H1 (cell line): ENCODE results near the gene ANKRD11. TPM values are rescaled to one million over a fixed set of nuclear protein-coding genes. Genes with fewer than 3 reads are reported as not detected.

ENCODE experiments used
- CBX8 ChIP-seq: fragments of 300-800, 300-1000 bp; sonication (generic); IDR thresholded peaks from 2 replicates; pipeline ENCODE4 v1.7.1; 2016; ENCODE audit warnings: low read depth, low read length, borderline replicate concordance
- KDM1A ChIP-seq: fragments of 200-600, 300-600 bp; sonication (generic); IDR thresholded peaks from 2 replicates; pipeline ENCODE4 v1.7.1; 2016; ENCODE audit warnings: mild to moderate bottlenecking, low read length, borderline replicate concordance
- RFX5 ChIP-seq: IDR thresholded peaks from 2 replicates; pipeline ENCODE4 v1.6.1; 2011; ENCODE audit warnings: low read depth, low read length, improper control_type of control experiment, borderline replicate concordance
- SIN3A ChIP-seq, 2 experiments: IDR thresholded peaks in 1 of 2; conservative IDR thresholded peaks in 1 of 2; 2 replicates each; pipeline ENCODE4 v1.6.1; 2011 to 2012; ENCODE audit warnings: low read length in 2 of 2, improper control_type of control experiment in 1 of 2, low read depth in 1 of 2, mild to moderate bottlenecking in 1 of 2
- SP4 ChIP-seq: IDR thresholded peaks from 2 replicates; pipeline ENCODE4 v1.6.1; 2012; ENCODE audit warnings: low read length, inconsistent platforms
- TEAD4 ChIP-seq: IDR thresholded peaks from 2 replicates; pipeline ENCODE4 v1.6.1; 2012; ENCODE audit warnings: low read depth, low read length, inconsistent platforms, mixed read lengths
- YY1 ChIP-seq: IDR thresholded peaks from 2 replicates; pipeline ENCODE4 v1.6.1; 2011; ENCODE audit warnings: low read depth, mild to moderate bottlenecking, low read length
- polyA plus RNA-seq, 7 experiments: library from polyadenylated mRNA; depleted of rRNA in 3 of 7; stranded (reverse) in 5 of 7; unstranded in 2 of 7; fragments of >200 nt in 5 of 7; fragments of 200-250 nt in 2 of 7; gene quantifications; 1 replicate in 5 of 7; 2 replicates in 1 of 7; 4 replicates in 1 of 7; pipeline versions ENCODE4 v1.2.1 to v1.2.3, GENCODE V29; 2011 to 2013; ENCODE audit warnings: missing spikeins in 2 of 7, mixed read lengths in 2 of 7
- total RNA-seq: library from RNA; stranded (reverse); fragmentation: NEBNext Ultra II Directional; extraction: Animal tissue kit (Norgen Biotek cat#: 25700); gene quantifications from 2 replicates; pipeline ENCODE4 v1.2.1, GENCODE V29; 2021
- TF ChIP-seq, protein P1 (sequence below): IDR thresholded peaks from 2 replicates; pipeline ENCODE4 v1.6.1; 2012; ENCODE audit warnings: inconsistent platforms
- TF ChIP-seq, protein P2 (sequence below): IDR thresholded peaks from 2 replicates; pipeline ENCODE4 v1.6.1; 2011; ENCODE audit warnings: low read depth, mild to moderate bottlenecking, low read length; ENCODE audit not compliant: insufficient read depth
- TF ChIP-seq, protein P3 (sequence below): fragments of 300-600 bp; sonication (generic); IDR thresholded peaks from 2 replicates; pipeline ENCODE4 v1.7.1; 2012; ENCODE audit warnings: low read length, moderate library complexity, mild to moderate bottlenecking, inconsistent platforms; ENCODE audit not compliant: insufficient replicate concordance

The ANKRD11 gene
- total and polyA plus RNA-seq, 2 of the 8 experiments (the other 6 are each of a cell fraction or from before 2014, with no cell fraction given) = 46.5 to 142 TPM

DNA sequence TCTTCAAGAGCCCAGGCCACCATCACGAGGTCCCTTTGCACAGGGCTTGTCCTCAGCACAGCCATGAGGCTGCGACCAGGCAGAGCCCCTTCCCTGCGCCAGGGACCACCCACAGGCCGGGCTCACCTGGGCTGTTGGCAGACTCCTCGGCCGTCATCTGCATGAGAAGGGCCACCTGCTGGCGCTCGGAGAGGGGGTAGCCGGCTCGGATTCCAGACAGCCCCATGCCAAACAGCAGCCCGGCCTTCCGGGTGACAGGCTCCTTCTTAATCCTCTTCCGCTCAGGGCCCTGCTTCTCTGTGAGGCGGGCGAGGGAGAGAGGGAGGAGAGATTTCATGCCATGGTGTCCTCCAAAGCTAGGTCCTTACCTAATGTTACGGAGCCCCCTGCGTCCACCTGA, 199.5 kb downstream of the ANKRD11 start (continued):
- 0 out of 2 replicates have a peak, but pooled peaks have one; percentile 8 for TF ChIP-seq YY1
- TF ChIP-seq RFX5 = no peak
- no peak for TF ChIP-seq CBX8
- peak; percentile 89 to 94; a peak in 3 of 4 replicates for TF ChIP-seq SIN3A (conservative IDR thresholded peaks at IDR 0.05 in 1 of 2, IDR thresholded peaks at IDR 0.05 in 1 of 2; ENCODE audit: low read depth in 1 of 2, low read length in 2 of 2)
- TF ChIP-seq, protein P1, sequence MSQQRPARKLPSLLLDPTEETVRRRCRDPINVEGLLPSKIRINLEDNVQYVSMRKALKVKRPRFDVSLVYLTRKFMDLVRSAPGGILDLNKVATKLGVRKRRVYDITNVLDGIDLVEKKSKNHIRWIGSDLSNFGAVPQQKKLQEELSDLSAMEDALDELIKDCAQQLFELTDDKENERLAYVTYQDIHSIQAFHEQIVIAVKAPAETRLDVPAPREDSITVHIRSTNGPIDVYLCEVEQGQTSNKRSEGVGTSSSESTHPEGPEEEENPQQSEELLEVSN = peak; percentile 81
- peak; percentile 58; the same call in 1 of the 2 replicates for TF ChIP-seq TEAD4
- TF ChIP-seq, protein P2, sequence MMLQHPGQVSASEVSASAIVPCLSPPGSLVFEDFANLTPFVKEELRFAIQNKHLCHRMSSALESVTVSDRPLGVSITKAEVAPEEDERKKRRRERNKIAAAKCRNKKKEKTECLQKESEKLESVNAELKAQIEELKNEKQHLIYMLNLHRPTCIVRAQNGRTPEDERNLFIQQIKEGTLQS = no peak
- TF ChIP-seq, protein P3, sequence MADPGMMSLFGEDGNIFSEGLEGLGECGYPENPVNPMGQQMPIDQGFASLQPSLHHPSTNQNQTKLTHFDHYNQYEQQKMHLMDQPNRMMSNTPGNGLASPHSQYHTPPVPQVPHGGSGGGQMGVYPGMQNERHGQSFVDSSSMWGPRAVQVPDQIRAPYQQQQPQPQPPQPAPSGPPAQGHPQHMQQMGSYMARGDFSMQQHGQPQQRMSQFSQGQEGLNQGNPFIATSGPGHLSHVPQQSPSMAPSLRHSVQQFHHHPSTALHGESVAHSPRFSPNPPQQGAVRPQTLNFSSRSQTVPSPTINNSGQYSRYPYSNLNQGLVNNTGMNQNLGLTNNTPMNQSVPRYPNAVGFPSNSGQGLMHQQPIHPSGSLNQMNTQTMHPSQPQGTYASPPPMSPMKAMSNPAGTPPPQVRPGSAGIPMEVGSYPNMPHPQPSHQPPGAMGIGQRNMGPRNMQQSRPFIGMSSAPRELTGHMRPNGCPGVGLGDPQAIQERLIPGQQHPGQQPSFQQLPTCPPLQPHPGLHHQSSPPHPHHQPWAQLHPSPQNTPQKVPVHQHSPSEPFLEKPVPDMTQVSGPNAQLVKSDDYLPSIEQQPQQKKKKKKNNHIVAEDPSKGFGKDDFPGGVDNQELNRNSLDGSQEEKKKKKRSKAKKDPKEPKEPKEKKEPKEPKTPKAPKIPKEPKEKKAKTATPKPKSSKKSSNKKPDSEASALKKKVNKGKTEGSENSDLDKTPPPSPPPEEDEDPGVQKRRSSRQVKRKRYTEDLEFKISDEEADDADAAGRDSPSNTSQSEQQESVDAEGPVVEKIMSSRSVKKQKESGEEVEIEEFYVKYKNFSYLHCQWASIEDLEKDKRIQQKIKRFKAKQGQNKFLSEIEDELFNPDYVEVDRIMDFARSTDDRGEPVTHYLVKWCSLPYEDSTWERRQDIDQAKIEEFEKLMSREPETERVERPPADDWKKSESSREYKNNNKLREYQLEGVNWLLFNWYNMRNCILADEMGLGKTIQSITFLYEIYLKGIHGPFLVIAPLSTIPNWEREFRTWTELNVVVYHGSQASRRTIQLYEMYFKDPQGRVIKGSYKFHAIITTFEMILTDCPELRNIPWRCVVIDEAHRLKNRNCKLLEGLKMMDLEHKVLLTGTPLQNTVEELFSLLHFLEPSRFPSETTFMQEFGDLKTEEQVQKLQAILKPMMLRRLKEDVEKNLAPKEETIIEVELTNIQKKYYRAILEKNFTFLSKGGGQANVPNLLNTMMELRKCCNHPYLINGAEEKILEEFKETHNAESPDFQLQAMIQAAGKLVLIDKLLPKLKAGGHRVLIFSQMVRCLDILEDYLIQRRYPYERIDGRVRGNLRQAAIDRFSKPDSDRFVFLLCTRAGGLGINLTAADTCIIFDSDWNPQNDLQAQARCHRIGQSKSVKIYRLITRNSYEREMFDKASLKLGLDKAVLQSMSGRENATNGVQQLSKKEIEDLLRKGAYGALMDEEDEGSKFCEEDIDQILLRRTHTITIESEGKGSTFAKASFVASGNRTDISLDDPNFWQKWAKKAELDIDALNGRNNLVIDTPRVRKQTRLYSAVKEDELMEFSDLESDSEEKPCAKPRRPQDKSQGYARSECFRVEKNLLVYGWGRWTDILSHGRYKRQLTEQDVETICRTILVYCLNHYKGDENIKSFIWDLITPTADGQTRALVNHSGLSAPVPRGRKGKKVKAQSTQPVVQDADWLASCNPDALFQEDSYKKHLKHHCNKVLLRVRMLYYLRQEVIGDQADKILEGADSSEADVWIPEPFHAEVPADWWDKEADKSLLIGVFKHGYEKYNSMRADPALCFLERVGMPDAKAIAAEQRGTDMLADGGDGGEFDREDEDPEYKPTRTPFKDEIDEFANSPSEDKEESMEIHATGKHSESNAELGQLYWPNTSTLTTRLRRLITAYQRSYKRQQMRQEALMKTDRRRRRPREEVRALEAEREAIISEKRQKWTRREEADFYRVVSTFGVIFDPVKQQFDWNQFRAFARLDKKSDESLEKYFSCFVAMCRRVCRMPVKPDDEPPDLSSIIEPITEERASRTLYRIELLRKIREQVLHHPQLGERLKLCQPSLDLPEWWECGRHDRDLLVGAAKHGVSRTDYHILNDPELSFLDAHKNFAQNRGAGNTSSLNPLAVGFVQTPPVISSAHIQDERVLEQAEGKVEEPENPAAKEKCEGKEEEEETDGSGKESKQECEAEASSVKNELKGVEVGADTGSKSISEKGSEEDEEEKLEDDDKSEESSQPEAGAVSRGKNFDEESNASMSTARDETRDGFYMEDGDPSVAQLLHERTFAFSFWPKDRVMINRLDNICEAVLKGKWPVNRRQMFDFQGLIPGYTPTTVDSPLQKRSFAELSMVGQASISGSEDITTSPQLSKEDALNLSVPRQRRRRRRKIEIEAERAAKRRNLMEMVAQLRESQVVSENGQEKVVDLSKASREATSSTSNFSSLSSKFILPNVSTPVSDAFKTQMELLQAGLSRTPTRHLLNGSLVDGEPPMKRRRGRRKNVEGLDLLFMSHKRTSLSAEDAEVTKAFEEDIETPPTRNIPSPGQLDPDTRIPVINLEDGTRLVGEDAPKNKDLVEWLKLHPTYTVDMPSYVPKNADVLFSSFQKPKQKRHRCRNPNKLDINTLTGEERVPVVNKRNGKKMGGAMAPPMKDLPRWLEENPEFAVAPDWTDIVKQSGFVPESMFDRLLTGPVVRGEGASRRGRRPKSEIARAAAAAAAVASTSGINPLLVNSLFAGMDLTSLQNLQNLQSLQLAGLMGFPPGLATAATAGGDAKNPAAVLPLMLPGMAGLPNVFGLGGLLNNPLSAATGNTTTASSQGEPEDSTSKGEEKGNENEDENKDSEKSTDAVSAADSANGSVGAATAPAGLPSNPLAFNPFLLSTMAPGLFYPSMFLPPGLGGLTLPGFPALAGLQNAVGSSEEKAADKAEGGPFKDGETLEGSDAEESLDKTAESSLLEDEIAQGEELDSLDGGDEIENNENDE = no peak
- no peak for TF ChIP-seq KDM1A
- TF ChIP-seq SP4 = no peak
